Measurements from ENCODE around the gene ERAL1. TPM values are rescaled to one million over a fixed set of nuclear protein-coding genes. Genes with fewer than 3 reads are reported as not detected.

Gene ERAL1
- polyA plus RNA-seq, 3 donors, result 27.7 to 34.5 (median 33.8) TPM

DNA sequence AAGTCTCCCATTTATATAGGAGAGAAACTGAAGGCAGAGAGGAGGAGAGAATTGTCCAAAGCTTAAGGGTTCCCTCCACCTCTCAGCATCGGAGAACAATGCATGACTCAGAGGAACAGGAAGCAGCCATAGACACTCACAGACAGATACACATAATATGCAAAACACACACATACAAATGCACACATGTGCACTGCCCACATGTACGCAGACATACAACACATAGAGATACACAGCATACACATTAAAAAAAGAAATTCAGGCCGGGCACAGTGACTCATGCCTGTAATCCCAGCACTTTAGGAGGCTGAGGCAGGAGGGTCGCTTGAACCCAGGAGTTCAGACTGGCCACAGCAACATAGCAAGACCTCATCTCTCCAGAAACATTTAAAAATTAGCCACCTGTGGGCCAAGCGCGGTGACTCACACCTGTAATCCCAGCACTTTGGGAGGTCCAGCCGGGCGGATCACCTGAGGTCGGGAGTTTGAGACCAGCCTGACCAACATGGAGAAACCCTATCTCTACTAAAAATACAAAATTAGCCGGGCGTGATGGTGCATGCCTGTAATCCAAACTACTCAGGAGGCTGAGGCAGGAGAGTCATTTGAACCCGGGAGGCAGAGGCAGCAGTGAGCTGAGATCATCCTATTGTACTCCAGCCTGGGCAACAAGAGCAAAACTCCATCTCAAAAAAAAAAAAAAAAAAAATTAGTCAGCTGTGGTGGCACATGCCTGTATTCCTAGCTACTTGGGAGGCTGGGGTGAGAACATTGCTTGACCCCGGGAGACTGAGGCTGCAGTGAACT, 11.3 kb downstream of the ERAL1 start:
- Histone ChIP-seq H3K36me3 (replicated peaks in 1 of 2; ENCODE audit: control insufficient read depth in 1 of 2, insufficient read depth in 2 of 2, low read length in 2 of 2) (peaks cover 2 to 5% of the 10 kb centered on the region in 2 donors), H3K79me2 (ENCODE audit: insufficient read depth, low read length) (no peaks in the 10 kb centered on the region), H3K4me3 (replicated peaks in 1 of 3; ENCODE audit: low read depth in 2 of 3, low read length in 3 of 3) (no peak overlapping the region), H3K27me3 (ENCODE audit: control insufficient read depth in 2 of 2, insufficient read depth in 2 of 2, low read length in 2 of 2) (no peaks in the 10 kb centered on the region), H3K4me1 (ENCODE audit: control insufficient read depth in 1 of 2, insufficient read depth in 2 of 2, low read length in 2 of 2) (peaks cover 3 to 9% of the 10 kb centered on the region in 2 donors), H3K9ac (ENCODE audit: insufficient read depth, low read length, poor library complexity, severe bottlenecking) (no peak overlapping the region), H3K27ac (ENCODE audit: low read depth in 1 of 2, low read length in 2 of 2) (no peak overlapping the region), H3K9me3 (replicated peaks in 1 of 2; ENCODE audit: control insufficient read depth in 1 of 2, insufficient read depth in 1 of 2, low read length in 2 of 2) (no peaks in the 10 kb centered on the region), H2AFZ (ENCODE audit: insufficient read depth, low read depth, low read length, poor library complexity, severe bottlenecking) (peak overlapping the region; percentile 62), H4K20me1 (ENCODE audit: insufficient read depth, low read length) (no peaks in the 10 kb centered on the region), H3K4me2 (replicated peaks; ENCODE audit: extremely low read depth, low read length, poor library complexity, severe bottlenecking) (no peak overlapping the region)
- TF ChIP-seq, protein P1, sequence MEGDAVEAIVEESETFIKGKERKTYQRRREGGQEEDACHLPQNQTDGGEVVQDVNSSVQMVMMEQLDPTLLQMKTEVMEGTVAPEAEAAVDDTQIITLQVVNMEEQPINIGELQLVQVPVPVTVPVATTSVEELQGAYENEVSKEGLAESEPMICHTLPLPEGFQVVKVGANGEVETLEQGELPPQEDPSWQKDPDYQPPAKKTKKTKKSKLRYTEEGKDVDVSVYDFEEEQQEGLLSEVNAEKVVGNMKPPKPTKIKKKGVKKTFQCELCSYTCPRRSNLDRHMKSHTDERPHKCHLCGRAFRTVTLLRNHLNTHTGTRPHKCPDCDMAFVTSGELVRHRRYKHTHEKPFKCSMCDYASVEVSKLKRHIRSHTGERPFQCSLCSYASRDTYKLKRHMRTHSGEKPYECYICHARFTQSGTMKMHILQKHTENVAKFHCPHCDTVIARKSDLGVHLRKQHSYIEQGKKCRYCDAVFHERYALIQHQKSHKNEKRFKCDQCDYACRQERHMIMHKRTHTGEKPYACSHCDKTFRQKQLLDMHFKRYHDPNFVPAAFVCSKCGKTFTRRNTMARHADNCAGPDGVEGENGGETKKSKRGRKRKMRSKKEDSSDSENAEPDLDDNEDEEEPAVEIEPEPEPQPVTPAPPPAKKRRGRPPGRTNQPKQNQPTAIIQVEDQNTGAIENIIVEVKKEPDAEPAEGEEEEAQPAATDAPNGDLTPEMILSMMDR (IDR thresholded peaks at IDR 0.05), result no peak
- intact Hi-C loops (cut with micrococcal nuclease), result no loop called here
- WGBS (ENCODE audit: insufficient coverage), result 84% methylated on average over 9 of the region's 13 CpGs
- no peaks in the 10 kb centered on the region for H3K9me3 Mint-ChIP-seq
- H3K4me3 Mint-ChIP-seq, result peak overlapping the region in 1 of 2 donors; percentile 17
- peaks cover 0 to 3% (median 2%) of the 10 kb centered on the region in 3 donors for H3K27me3 Mint-ChIP-seq (ENCODE audit: low read depth in 3 of 3)
- peak; percentile 23 to 34 (median 29) for DNase-seq
- H3K36me3 Mint-ChIP-seq, result peaks cover 0 to 7% of the 10 kb centered on the region in 2 donors
- peaks cover 10% of the 10 kb centered on the region for H3K4me1 Mint-ChIP-seq
- peak overlapping the region in 1 of 7 donors; percentile 21 for H3K27ac Mint-ChIP-seq

DNA sequence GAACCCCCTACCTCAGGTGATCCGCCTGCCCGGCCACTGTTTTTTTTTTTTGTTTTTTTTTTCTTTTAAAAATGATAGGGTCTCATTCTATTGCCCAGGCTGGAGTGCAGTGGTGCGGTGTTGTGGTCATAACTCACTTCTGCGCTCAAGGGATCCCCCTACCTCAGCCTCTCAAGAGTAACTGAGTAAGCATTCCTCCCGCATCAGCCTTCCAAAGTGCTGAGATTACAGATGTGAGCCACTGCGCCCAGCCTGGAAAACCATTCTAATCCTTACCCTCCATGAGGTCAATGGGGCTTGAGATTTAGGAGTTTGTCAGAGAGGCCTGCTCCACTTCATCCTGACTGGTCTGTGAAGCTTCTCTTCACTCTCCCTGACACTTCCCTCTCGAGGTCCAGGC, 12.5 kb downstream of the ERAL1 start:
- no peak overlapping the region for H3K27ac Mint-ChIP-seq

More for the DNA sequence above, 12.5 kb downstream of the ERAL1 start:
- no peak overlapping the region for H3K4me3 Mint-ChIP-seq
- H3K27me3 ChIP-seq (ENCODE audit: control insufficient read depth in 2 of 2, insufficient read depth in 2 of 2, low read length in 2 of 2), result no peaks in the 10 kb centered on the region
- peaks cover 10% of the 10 kb centered on the region for H3K4me1 Mint-ChIP-seq
- intact Hi-C loops (cut with micrococcal nuclease), result no loop called here
- H3K9me3 Mint-ChIP-seq, result no peaks in the 10 kb centered on the region
- no peaks in the 10 kb centered on the region for H3K79me2 ChIP-seq (ENCODE audit: insufficient read depth, low read length)
- no peak overlapping the region for H3K9ac ChIP-seq (ENCODE audit: insufficient read depth, low read length, poor library complexity, severe bottlenecking)
- no peaks in the 10 kb centered on the region for H3K36me3 ChIP-seq (replicated peaks in 1 of 2; ENCODE audit: control insufficient read depth in 1 of 2, insufficient read depth in 2 of 2, low read length in 2 of 2)
- H3K4me3 ChIP-seq (replicated peaks in 1 of 3; ENCODE audit: low read depth in 2 of 3, low read length in 3 of 3), result no peak overlapping the region
- no peaks in the 10 kb centered on the region for H4K20me1 ChIP-seq (ENCODE audit: insufficient read depth, low read length)
- TF ChIP-seq, protein P1 (IDR thresholded peaks at IDR 0.05), result no peak
- H3K4me1 ChIP-seq (ENCODE audit: control insufficient read depth in 1 of 2, insufficient read depth in 2 of 2, low read length in 2 of 2), result peaks cover 3 to 9% of the 10 kb centered on the region in 2 donors
- DNase-seq, result no peak
- WGBS (ENCODE audit: insufficient coverage), result 80% methylated on average over 1 of the region's 7 CpGs
- no peaks in the 10 kb centered on the region for H3K9me3 ChIP-seq (replicated peaks in 1 of 2; ENCODE audit: control insufficient read depth in 1 of 2, insufficient read depth in 1 of 2, low read length in 2 of 2)
- no peak overlapping the region for H3K4me2 ChIP-seq (replicated peaks; ENCODE audit: extremely low read depth, low read length, poor library complexity, severe bottlenecking)
- no peak overlapping the region for H3K27ac ChIP-seq (ENCODE audit: low read depth in 1 of 2, low read length in 2 of 2)
- no peaks in the 10 kb centered on the region for H3K36me3 Mint-ChIP-seq
- H3K27me3 Mint-ChIP-seq (ENCODE audit: low read depth in 3 of 3), result peaks cover 0 to 3% (median 2%) of the 10 kb centered on the region in 3 donors
- H2AFZ ChIP-seq (ENCODE audit: insufficient read depth, low read depth, low read length, poor library complexity, severe bottlenecking), result no peak overlapping the region
